Calu3 (cell line): ENCODE results near the gene NCAN. TPM values are rescaled to one million over a fixed set of nuclear protein-coding genes. Genes with fewer than 3 reads are reported as not detected.

Experiments used
- BruUV-seq: library from RNA; stranded (reverse); fragments of 400-500 nt; replicated peaks from 2 replicates; lab custom pipeline; 2021; lab: Mats Ljungman, UMichigan
- CTCF ChIA-PET: fragments of 300-600 bp; sonication (Branson Sonifier 250); formaldehyde crosslinking; loops from one replicate; lab custom pipeline; 2022; ENCODE audit warnings: antibody characterized with exemption; lab: Charles Lee
- DNase-seq: peaks from one replicate; pipeline ENCODE4 v3.0.0; 2022
- H3K27ac Mint-ChIP-seq: one replicate; pipeline ENCODE4 v1.8.0; 2022; ENCODE audit warnings: mixed read lengths; ENCODE audit not compliant: unreplicated experiment
- H3K27me3 Mint-ChIP-seq: one replicate; pipeline ENCODE4 v1.8.0; 2022; ENCODE audit warnings: mixed read lengths; ENCODE audit not compliant: unreplicated experiment
- H3K36me3 Mint-ChIP-seq: one replicate; pipeline ENCODE4 v1.8.0; 2022; ENCODE audit warnings: mild to moderate bottlenecking, moderate library complexity, mixed read lengths; ENCODE audit not compliant: insufficient read depth, unreplicated experiment
- H3K4me1 Mint-ChIP-seq: one replicate; pipeline ENCODE4 v1.8.0; 2022; ENCODE audit warnings: mild to moderate bottlenecking, low read depth, mixed read lengths; ENCODE audit not compliant: unreplicated experiment
- H3K4me3 Mint-ChIP-seq: one replicate; pipeline ENCODE4 v1.8.0; 2022; ENCODE audit warnings: mild to moderate bottlenecking, low read depth, moderate library complexity, mixed read lengths; ENCODE audit not compliant: unreplicated experiment
- H3K9me3 Mint-ChIP-seq: one replicate; pipeline ENCODE4 v1.8.0; 2022; ENCODE audit warnings: low read depth, mixed read lengths; ENCODE audit not compliant: unreplicated experiment
- CTCF ChIP-seq: fragments of 200-600 bp; IDR thresholded peaks from one replicate; pipeline ENCODE4 v1.8.0; 2022; ENCODE audit warnings: antibody characterized with exemption; ENCODE audit not compliant: unreplicated experiment
- intact Hi-C: fragments of 100-400 bp; cut with micrococcal nuclease; formaldehyde crosslinking; loops from one replicate; pipeline ENCODE4 v1.10.0; 2022; ENCODE audit not compliant: unreplicated experiment
- total RNA-seq: library from RNA; stranded (reverse); gene quantifications from 2 replicates; pipeline ENCODE4 v1.2.3, GENCODE V29; 2022

NCAN gene
- total RNA-seq, 1 experiment from 2014 or later: not detected

- CTCF ChIA-PET: no interaction called here
- intact Hi-C loops: no loop called here
- Mint-ChIP-seq H3K9me3 (no peaks in the 10 kb centered on the region), H3K4me3 (no peak overlapping the region), H3K27ac (no peak overlapping the region), H3K36me3 (peaks cover 18% of the 10 kb centered on the region), H3K4me1 (no peaks in the 10 kb centered on the region), H3K27me3 (peaks cover 35% of the 10 kb centered on the region)
- DNase-seq: no peak
- BruUV-seq: no TSS peak
- no peak for TF ChIP-seq CTCF
Measured at GRCh38 chr19:19205416-19206410, 6.0 kb upstream of the NCAN start.

GRCh38 chr19:19206938-19207337 is 4.8 kb upstream of the NCAN start:
- DNase-seq: no peak
- TF ChIP-seq CTCF: no peak
- H3K27ac Mint-ChIP-seq: no peak overlapping the region
- peaks cover 42% of the 10 kb centered on the region for H3K27me3 Mint-ChIP-seq
- no peak overlapping the region for H3K4me3 Mint-ChIP-seq
- intact Hi-C loops: no loop called here
- peaks cover 18% of the 10 kb centered on the region for H3K36me3 Mint-ChIP-seq
- no TSS peak for BruUV-seq
- H3K9me3 Mint-ChIP-seq: no peaks in the 10 kb centered on the region
- CTCF ChIA-PET: no interaction called here
- no peaks in the 10 kb centered on the region for H3K4me1 Mint-ChIP-seq

- TF ChIP-seq CTCF: no peak
- no TSS peak for BruUV-seq
- Mint-ChIP-seq H3K36me3 (peaks cover 8% of the 10 kb centered on the region), H3K4me1 (no peaks in the 10 kb centered on the region), H3K27me3 (peaks cover 52% of the 10 kb centered on the region), H3K27ac (no peak overlapping the region), H3K9me3 (no peaks in the 10 kb centered on the region), H3K4me3 (no peak overlapping the region)
- CTCF ChIA-PET: interaction anchor here (0.6 kb wide), 1 partner anchor 12 kb away, joined by 5 read pairs; no protein-coding TSS in a partner anchor
- intact Hi-C loops: no loop called here
- DNase-seq: no peak
Measured at GRCh38 chr19:19207637-19208572, 3.9 kb upstream of the NCAN start.

GRCh38 chr19:19209372-19209771 is 2.4 kb upstream of the NCAN start:
- Mint-ChIP-seq H3K27ac (no peak overlapping the region), H3K4me3 (no peak overlapping the region), H3K36me3 (no peaks in the 10 kb centered on the region), H3K4me1 (no peaks in the 10 kb centered on the region), H3K27me3 (peaks cover 67% of the 10 kb centered on the region), H3K9me3 (no peaks in the 10 kb centered on the region)
- intact Hi-C loops: no loop called here
- BruUV-seq: no TSS peak
- CTCF ChIA-PET: interaction anchor here (0.7 kb wide), 1 partner anchor 64 kb away, joined by 3 read pairs; no protein-coding TSS in a partner anchor
- TF ChIP-seq CTCF: no peak
- no peak for DNase-seq
